HUES6 (cell line): ENCODE data around the gene C1GALT1.

Source experiments
- H3K27ac ChIP-seq: 2 replicates; pipeline ENCODE4 v1.7.0; 2013; ENCODE audit warnings: low read depth, mild to moderate bottlenecking, low read length, inconsistent platforms
- H3K27me3 ChIP-seq: 2 replicates; pipeline ENCODE4 v1.6.1; 2013; ENCODE audit warnings: low read length; ENCODE audit not compliant: control insufficient read depth, insufficient read depth
- H3K36me3 ChIP-seq: 2 replicates; pipeline ENCODE4 v1.6.1; 2013; ENCODE audit warnings: low read length; ENCODE audit not compliant: control insufficient read depth, insufficient read depth
- H3K4me1 ChIP-seq: 2 replicates; pipeline ENCODE4 v1.6.1; 2013; ENCODE audit warnings: low read length; ENCODE audit not compliant: control insufficient read depth, insufficient read depth
- H3K4me3 ChIP-seq: 2 replicates; pipeline ENCODE4 v1.5.1; 2013; ENCODE audit warnings: low read depth, low read length
- H3K9ac ChIP-seq: one replicate; pipeline ENCODE4 v1.6.1; 2013; ENCODE audit warnings: mild to moderate bottlenecking, low read length
- H3K9me3 ChIP-seq: 2 replicates; pipeline ENCODE4 v1.6.1; 2013; ENCODE audit warnings: low read depth, low read length; ENCODE audit not compliant: control insufficient read depth, insufficient read depth

Gene C1GALT1

GRCh38 chr7:7169296-7169695 is 13.0 kb upstream of the C1GALT1 start:
- no peaks in the 10 kb centered on the region for H3K36me3 ChIP-seq

GRCh38 chr7:7173956-7174632 is 8.2 kb upstream of the C1GALT1 start:
- H3K4me1 ChIP-seq, result peaks cover 20% of the 10 kb centered on the region
- H3K36me3 ChIP-seq, result no peaks in the 10 kb centered on the region
- no peak overlapping the region for H3K27ac ChIP-seq
- H3K9ac ChIP-seq, result no peak overlapping the region
- no peaks in the 10 kb centered on the region for H3K27me3 ChIP-seq
- no peak overlapping the region for H3K4me3 ChIP-seq
- H3K9me3 ChIP-seq, result peaks cover 16% of the 10 kb centered on the region; the same call in 1 of the 2 replicates

More at GRCh38 chr7:7169296-7169695, 13.0 kb upstream of the C1GALT1 start:
- no peak overlapping the region for H3K9ac ChIP-seq
- H3K27me3 ChIP-seq, result no peaks in the 10 kb centered on the region
- H3K9me3 ChIP-seq, result peaks cover 10% of the 10 kb centered on the region; the same call in 1 of the 2 replicates
- H3K4me3 ChIP-seq, result no peak overlapping the region
- no peak overlapping the region for H3K27ac ChIP-seq
- H3K4me1 ChIP-seq, result no peaks in the 10 kb centered on the region

- Histone ChIP-seq H3K36me3 (no peaks in the 10 kb centered on the region), H3K9me3 (peaks cover 16% of the 10 kb centered on the region; the same call in 1 of the 2 replicates), H3K27ac (no peak overlapping the region)
Observed at GRCh38 chr7:7175075-7175695, 7.2 kb upstream of the C1GALT1 start.

GRCh38 chr7:7176406-7177043 is 5.8 kb upstream of the C1GALT1 start:
- Histone ChIP-seq H3K9ac (peak overlapping the region; percentile 40), H3K9me3 (peaks cover 16% of the 10 kb centered on the region; the same call in 1 of the 2 replicates), H3K27me3 (no peaks in the 10 kb centered on the region), H3K4me3 (no peak overlapping the region), H3K36me3 (no peaks in the 10 kb centered on the region), H3K27ac (peak overlapping the region; percentile 76; the same call in 1 of the 2 replicates), H3K4me1 (peaks cover 25% of the 10 kb centered on the region)

More at GRCh38 chr7:7175075-7175695, 7.2 kb upstream of the C1GALT1 start:
- H3K4me3 ChIP-seq, result no peak overlapping the region
- no peak overlapping the region for H3K9ac ChIP-seq
- peaks cover 20% of the 10 kb centered on the region for H3K4me1 ChIP-seq
- H3K27me3 ChIP-seq, result no peaks in the 10 kb centered on the region

GRCh38 chr7:7177044-7177517 is 5.3 kb upstream of the C1GALT1 start:
- H3K27ac ChIP-seq, result peak overlapping the region; percentile 76; the same call in 1 of the 2 replicates
- no peak overlapping the region for H3K4me3 ChIP-seq

GRCh38 chr7:7178081-7178480 is 4.3 kb upstream of the C1GALT1 start:
- no peaks in the 10 kb centered on the region for H3K36me3 ChIP-seq
- no peak overlapping the region for H3K4me3 ChIP-seq
- H3K9ac ChIP-seq, result no peak overlapping the region
- H3K27ac ChIP-seq, result no peak overlapping the region
- no peaks in the 10 kb centered on the region for H3K27me3 ChIP-seq
- peaks cover 10% of the 10 kb centered on the region; the same call in 1 of the 2 replicates for H3K9me3 ChIP-seq
- peaks cover 25% of the 10 kb centered on the region for H3K4me1 ChIP-seq

More at GRCh38 chr7:7177044-7177517, 5.3 kb upstream of the C1GALT1 start:
- H3K36me3 ChIP-seq, result no peaks in the 10 kb centered on the region
- H3K27me3 ChIP-seq, result no peaks in the 10 kb centered on the region
- peaks cover 16% of the 10 kb centered on the region; the same call in 1 of the 2 replicates for H3K9me3 ChIP-seq
- H3K4me1 ChIP-seq, result peaks cover 25% of the 10 kb centered on the region
- peak overlapping the region; percentile 40 for H3K9ac ChIP-seq

GRCh38 chr7:7178906-7179305 is 3.4 kb upstream of the C1GALT1 start:
- peaks cover 7% of the 10 kb centered on the region; the same call in 1 of the 2 replicates for H3K9me3 ChIP-seq
- no peaks in the 10 kb centered on the region for H3K36me3 ChIP-seq
- no peaks in the 10 kb centered on the region for H3K27me3 ChIP-seq
- H3K9ac ChIP-seq, result no peak overlapping the region
- no peak overlapping the region for H3K27ac ChIP-seq
- H3K4me1 ChIP-seq, result peaks cover 25% of the 10 kb centered on the region
- no peak overlapping the region for H3K4me3 ChIP-seq

- Histone ChIP-seq H3K27ac (no peak overlapping the region), H3K4me3 (peak overlapping the region; percentile 81; the same call in 1 of the 2 replicates), H3K4me1 (peaks cover 41% of the 10 kb centered on the region), H3K9ac (no peak overlapping the region), H3K9me3 (no peaks in the 10 kb centered on the region), H3K36me3 (peaks cover 9% of the 10 kb centered on the region), H3K27me3 (no peaks in the 10 kb centered on the region)
Observed at GRCh38 chr7:7180725-7181449, 1.5 kb upstream of the C1GALT1 start.

- H3K9me3 ChIP-seq, result no peaks in the 10 kb centered on the region
- H3K27me3 ChIP-seq, result no peaks in the 10 kb centered on the region
- H3K27ac ChIP-seq, result peak overlapping the region; percentile 73
- H3K36me3 ChIP-seq, result peaks cover 14% of the 10 kb centered on the region
- H3K9ac ChIP-seq, result peak overlapping the region; percentile 77
- H3K4me3 ChIP-seq, result peak overlapping the region; percentile 81
- peaks cover 40% of the 10 kb centered on the region for H3K4me1 ChIP-seq
Observed at GRCh38 chr7:7181519-7182155, 707 bp upstream of the C1GALT1 start.
